ENCODE results near the gene ATXN7L3B. TPM values are rescaled to one million over a fixed set of nuclear protein-coding genes. Genes with fewer than 3 reads are reported as not detected.

Gene ATXN7L3B
- total RNA-seq, 1 donor from 2014 or later: 30.6 TPM

- no peak overlapping the region for H2AFZ ChIP-seq (ENCODE audit: low read depth, low read length)
- TF ChIP-seq CTCF (IDR thresholded peaks at IDR 0.05; ENCODE audit: insufficient read depth, low read depth, low read length) (no peak), EZH2 (IDR thresholded peaks at IDR 0.05; ENCODE audit: insufficient read depth, low read length) (no peak)
Observed at GRCh38 chr12:74559728-74560127, 22.1 kb downstream of the ATXN7L3B start.

GRCh38 chr12:74563927-74564326, 26.3 kb downstream of the ATXN7L3B start:
- no peaks in the 10 kb centered on the region for H3K36me3 Mint-ChIP-seq (ENCODE audit: low read depth, unreplicated experiment)
- H2AFZ ChIP-seq (ENCODE audit: low read depth, low read length): no peak overlapping the region
- H3K9me3 Mint-ChIP-seq (ENCODE audit: unreplicated experiment): no peaks in the 10 kb centered on the region
- H3K79me2 ChIP-seq (ENCODE audit: insufficient read depth, low read length): no peaks in the 10 kb centered on the region
- H3K9me3 ChIP-seq (ENCODE audit: insufficient read depth, low read depth, low read length): no peaks in the 10 kb centered on the region
- no peaks in the 10 kb centered on the region for H4K20me1 ChIP-seq (ENCODE audit: insufficient read depth, low read length)
- no peak overlapping the region for H3K4me2 ChIP-seq (ENCODE audit: low read length)
- H3K4me3 Mint-ChIP-seq (ENCODE audit: unreplicated experiment): no peak overlapping the region
- no peak overlapping the region for H3K4me3 ChIP-seq (ENCODE audit: insufficient read depth, low read depth, low read length)
- H3K27ac Mint-ChIP-seq (ENCODE audit: unreplicated experiment): no peak overlapping the region
- H3K36me3 ChIP-seq (ENCODE audit: insufficient read depth, low read length): no peaks in the 10 kb centered on the region
- H3K27me3 ChIP-seq (ENCODE audit: insufficient read depth, low read length): no peaks in the 10 kb centered on the region
- H3K27me3 Mint-ChIP-seq (ENCODE audit: low read depth, unreplicated experiment): no peaks in the 10 kb centered on the region
- no peaks in the 10 kb centered on the region for H3K4me1 ChIP-seq (ENCODE audit: insufficient read depth, low read length)
- H3K27ac ChIP-seq (ENCODE audit: low read depth, low read length): no peak overlapping the region
- no peaks in the 10 kb centered on the region for H3K4me1 Mint-ChIP-seq (ENCODE audit: low read depth, unreplicated experiment)
- TF ChIP-seq CTCF (IDR thresholded peaks at IDR 0.05; ENCODE audit: insufficient read depth, low read depth, low read length): no peak
- TF ChIP-seq EZH2 (IDR thresholded peaks at IDR 0.05; ENCODE audit: insufficient read depth, low read length): no peak
- no peak overlapping the region for H3K9ac ChIP-seq (ENCODE audit: low read length)
- FAIRE-seq (no peak), DNase-seq (ENCODE audit: low read depth) (no peak)

More at GRCh38 chr12:74559728-74560127, 22.1 kb downstream of the ATXN7L3B start:
- Histone ChIP-seq H3K27ac (ENCODE audit: low read depth, low read length) (no peak overlapping the region), H3K9me3 (ENCODE audit: insufficient read depth, low read depth, low read length) (no peaks in the 10 kb centered on the region), H3K79me2 (ENCODE audit: insufficient read depth, low read length) (no peaks in the 10 kb centered on the region), H3K4me2 (ENCODE audit: low read length) (no peak overlapping the region), H3K9ac (ENCODE audit: low read length) (no peak overlapping the region), H3K4me1 (ENCODE audit: insufficient read depth, low read length) (no peaks in the 10 kb centered on the region), H3K36me3 (ENCODE audit: insufficient read depth, low read length) (no peaks in the 10 kb centered on the region), H4K20me1 (ENCODE audit: insufficient read depth, low read length) (no peaks in the 10 kb centered on the region), H3K27me3 (ENCODE audit: insufficient read depth, low read length) (no peaks in the 10 kb centered on the region), H3K4me3 (ENCODE audit: insufficient read depth, low read depth, low read length) (no peak overlapping the region)
- H3K4me1 Mint-ChIP-seq (ENCODE audit: low read depth, unreplicated experiment): no peaks in the 10 kb centered on the region
- no peaks in the 10 kb centered on the region for H3K36me3 Mint-ChIP-seq (ENCODE audit: low read depth, unreplicated experiment)
- no peak overlapping the region for H3K27ac Mint-ChIP-seq (ENCODE audit: unreplicated experiment)
- H3K9me3 Mint-ChIP-seq (ENCODE audit: unreplicated experiment): no peaks in the 10 kb centered on the region
- H3K27me3 Mint-ChIP-seq (ENCODE audit: low read depth, unreplicated experiment): no peaks in the 10 kb centered on the region
- no peak overlapping the region for H3K4me3 Mint-ChIP-seq (ENCODE audit: unreplicated experiment)
- DNase-seq (ENCODE audit: low read depth) (no peak), FAIRE-seq (no peak)

- H3K27me3 Mint-ChIP-seq (ENCODE audit: low read depth, unreplicated experiment): no peaks in the 10 kb centered on the region
- no peak overlapping the region for H3K27ac Mint-ChIP-seq (ENCODE audit: unreplicated experiment)
- H3K36me3 Mint-ChIP-seq (ENCODE audit: low read depth, unreplicated experiment): no peaks in the 10 kb centered on the region
- FAIRE-seq: no peak
- TF ChIP-seq CTCF (IDR thresholded peaks at IDR 0.05; ENCODE audit: insufficient read depth, low read depth, low read length): no peak
- no peak for TF ChIP-seq EZH2 (IDR thresholded peaks at IDR 0.05; ENCODE audit: insufficient read depth, low read length)
- Histone ChIP-seq H3K27ac (ENCODE audit: low read depth, low read length) (no peak overlapping the region), H2AFZ (ENCODE audit: low read depth, low read length) (no peak overlapping the region), H4K20me1 (ENCODE audit: insufficient read depth, low read length) (no peaks in the 10 kb centered on the region), H3K9ac (ENCODE audit: low read length) (no peak overlapping the region), H3K4me3 (ENCODE audit: insufficient read depth, low read depth, low read length) (no peak overlapping the region), H3K9me3 (ENCODE audit: insufficient read depth, low read depth, low read length) (no peaks in the 10 kb centered on the region), H3K4me1 (ENCODE audit: insufficient read depth, low read length) (no peaks in the 10 kb centered on the region), H3K4me2 (ENCODE audit: low read length) (no peak overlapping the region), H3K27me3 (ENCODE audit: insufficient read depth, low read length) (no peaks in the 10 kb centered on the region), H3K79me2 (ENCODE audit: insufficient read depth, low read length) (no peaks in the 10 kb centered on the region), H3K36me3 (ENCODE audit: insufficient read depth, low read length) (no peaks in the 10 kb centered on the region)
- H3K9me3 Mint-ChIP-seq (ENCODE audit: unreplicated experiment): no peaks in the 10 kb centered on the region
- no peaks in the 10 kb centered on the region for H3K4me1 Mint-ChIP-seq (ENCODE audit: low read depth, unreplicated experiment)
- H3K4me3 Mint-ChIP-seq (ENCODE audit: unreplicated experiment): no peak overlapping the region
- DNase-seq (ENCODE audit: low read depth): no peak
Observed at GRCh38 chr12:74578486-74578885, 40.9 kb downstream of the ATXN7L3B start.

Measured in astrocyte (in vitro differentiated cells and primary cell).